ENCODE measurements around the gene PDIA5.

Gene PDIA5

GRCh38 chr3:123028233-123028828 is 38.5 kb upstream of the PDIA5 start:
- DNase-seq (ENCODE audit: low read depth): peak; percentile 32
- peak overlapping the region; percentile 46 for H3K4me3 ChIP-seq (ENCODE audit: control insufficient read depth, low read depth, low read length)
- TF ChIP-seq CTCF (IDR thresholded peaks at IDR 0.05; ENCODE audit: control insufficient read depth, insufficient read depth, low read depth, low read length, missing control alignments): peak; percentile 63

DNA sequence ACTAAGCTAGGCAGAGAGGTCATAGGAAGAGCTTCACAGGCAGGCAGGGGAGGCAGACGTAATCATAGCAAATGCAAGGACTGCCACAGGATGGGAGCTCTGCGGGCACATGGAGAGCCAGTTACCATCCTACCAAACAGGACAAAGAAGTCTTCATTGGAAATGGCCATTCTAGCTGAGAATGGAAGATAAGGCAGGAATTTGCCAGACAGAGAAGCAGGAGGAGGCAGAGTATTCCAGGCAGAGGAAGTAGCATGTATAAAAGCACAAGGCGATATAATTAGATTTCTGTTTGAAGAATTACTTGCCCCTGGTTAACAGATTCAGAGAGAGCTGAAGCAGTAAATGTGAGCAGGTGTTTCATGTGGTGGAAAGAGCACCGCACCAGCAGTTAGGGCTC is 35.8 kb upstream of the PDIA5 start:
- TF ChIP-seq CTCF (IDR thresholded peaks at IDR 0.05; ENCODE audit: control insufficient read depth, insufficient read depth, low read depth, low read length, missing control alignments): no peak
- DNase-seq (ENCODE audit: low read depth): no peak

GRCh38 chr3:123032057-123032456 is 34.8 kb upstream of the PDIA5 start:
- DNase-seq (ENCODE audit: low read depth): no peak
- TF ChIP-seq CTCF (IDR thresholded peaks at IDR 0.05; ENCODE audit: control insufficient read depth, insufficient read depth, low read depth, low read length, missing control alignments): no peak
- H3K4me3 ChIP-seq (ENCODE audit: control insufficient read depth, low read depth, low read length): no peak overlapping the region

More for the DNA sequence above, 35.8 kb upstream of the PDIA5 start:
- H3K4me3 ChIP-seq (ENCODE audit: control insufficient read depth, low read depth, low read length): no peak overlapping the region

DNA sequence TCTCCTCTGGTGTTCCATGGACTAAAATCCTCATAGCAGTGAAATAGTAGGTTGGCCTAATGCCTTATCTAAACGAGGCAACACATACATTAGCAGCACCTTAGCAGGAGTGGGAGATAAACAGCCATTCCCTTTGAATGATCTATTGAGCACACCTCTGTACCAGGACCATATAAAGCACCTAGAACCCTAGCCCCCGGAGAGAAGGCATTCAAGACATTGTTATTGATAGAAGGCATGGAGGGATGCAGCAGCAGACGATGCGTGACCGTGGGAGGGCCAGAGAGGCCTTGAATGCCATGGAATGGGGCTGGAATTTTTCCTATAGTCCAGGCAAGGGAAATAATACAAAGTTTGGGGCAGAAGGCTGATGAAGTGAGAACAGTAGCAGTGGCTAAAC is 32.7 kb upstream of the PDIA5 start:
- DNase-seq (ENCODE audit: low read depth): no peak
- no peak for TF ChIP-seq CTCF (IDR thresholded peaks at IDR 0.05; ENCODE audit: control insufficient read depth, insufficient read depth, low read depth, low read length, missing control alignments)
- H3K4me3 ChIP-seq (ENCODE audit: control insufficient read depth, low read depth, low read length): no peak overlapping the region

- H3K4me3 ChIP-seq (ENCODE audit: control insufficient read depth, low read depth, low read length): no peak overlapping the region
- DNase-seq (ENCODE audit: low read depth): no peak
- TF ChIP-seq CTCF (IDR thresholded peaks at IDR 0.05; ENCODE audit: control insufficient read depth, insufficient read depth, low read depth, low read length, missing control alignments): no peak
Observed at GRCh38 chr3:123034996-123035395, 31.8 kb upstream of the PDIA5 start.

- H3K4me3 ChIP-seq (ENCODE audit: control insufficient read depth, low read depth, low read length): no peak overlapping the region
- DNase-seq (ENCODE audit: low read depth): peak; percentile 68
- TF ChIP-seq CTCF (IDR thresholded peaks at IDR 0.05; ENCODE audit: control insufficient read depth, insufficient read depth, low read depth, low read length, missing control alignments): no peak
Observed at GRCh38 chr3:123036352-123037014, 30.3 kb upstream of the PDIA5 start.

Measured in AG09309 (cell line).